Endothelial cell of umbilical vein (primary cell): Measurements from ENCODE around the gene NXN. TPM values are rescaled to one million over a fixed set of nuclear protein-coding genes. Genes with fewer than 3 reads are reported as not detected.
"Not testable (repeated sequence)": the region's sequence is repeated elsewhere in the genome, so short reads cannot be mapped to it uniquely, and the experiment has no call there.

Source experiments
- BruUV-seq: library from RNA; stranded (reverse); fragments of 400-500 nt; replicated peaks from 2 replicates; lab custom pipeline; 2021; lab: Mats Ljungman, UMichigan
- CTCF ChIA-PET: fragments of 300-600, 350-600 bp; sonication (Branson Sonifier 250); formaldehyde crosslinking; loops from one replicate; lab custom pipeline; 2021; ENCODE audit warnings: antibody characterized with exemption, inconsistent platforms; lab: Charles Lee
- POLR2A ChIA-PET: fragments of 300-600, 350-600 bp; sonication (Branson Sonifier 250); formaldehyde crosslinking; loops from one replicate; lab custom pipeline; 2021; ENCODE audit warnings: antibody characterized with exemption, inconsistent platforms; lab: Charles Lee
- DNase-seq: peaks from one replicate; pipeline ENCODE4 v3.0.0-alpha.2; 2011; ENCODE audit warnings: low read depth, low spot score
- FAIRE-seq: peaks from 2 replicates; lab custom pipeline; 2011; peaks lifted over from hg19 to GRCh38; lab: Jason Lieb, UNC
- H2AFZ ChIP-seq: 2 replicates; pipeline ENCODE4 v1.6.0; 2012; ENCODE audit warnings: low read depth, low read length, control low read depth, inconsistent platforms
- H3K27ac ChIP-seq: 2 replicates; pipeline ENCODE4 v1.5.1; 2011; ENCODE audit warnings: low read depth, mild to moderate bottlenecking, control low read depth, low read length, moderate library complexity; ENCODE audit not compliant: insufficient read depth
- H3K27me3 ChIP-seq, 2 experiments: 2 replicates each; pipeline versions ENCODE4 v1.6.0 to v1.6.1; 2011; ENCODE audit warnings: low read length in 2 of 2, mixed read lengths in 1 of 2; ENCODE audit not compliant: control insufficient read depth in 2 of 2, insufficient read depth in 2 of 2
- H3K36me3 ChIP-seq, 2 experiments: 2 replicates in 1 of 2; 3 replicates in 1 of 2; pipeline ENCODE4 v1.5.1; 2011; ENCODE audit warnings: low read length in 2 of 2, mild to moderate bottlenecking in 1 of 2, moderate library complexity in 1 of 2; ENCODE audit not compliant: control insufficient read depth in 2 of 2, insufficient read depth in 2 of 2; ENCODE audit errors: extremely low read depth in 1 of 2
- H3K4me1 ChIP-seq: 3 replicates; pipeline ENCODE4 v1.5.1; 2011; ENCODE audit warnings: mild to moderate bottlenecking, low read length; ENCODE audit not compliant: control insufficient read depth, insufficient read depth; ENCODE audit errors: extremely low read depth
- H3K4me2 ChIP-seq: 2 replicates; pipeline ENCODE4 v1.6.1; 2011; ENCODE audit warnings: low read length, control low read depth, mixed read lengths; ENCODE audit not compliant: insufficient read depth
- H3K4me3 ChIP-seq, 3 experiments: fragments of 200-600 bp in 1 of 3; sonication (generic), shearing (Covaris generic) in 1 of 3; replicated peaks in 1 of 3; 2 replicates each; pipeline ENCODE4 v1.5.1; 2011 to 2016; ENCODE audit warnings: control low read depth in 3 of 3, low read length in 3 of 3, mild to moderate bottlenecking in 2 of 3, inconsistent platforms in 1 of 3, low read depth in 1 of 3, moderate library complexity in 1 of 3; ENCODE audit not compliant: insufficient read depth in 1 of 3
- H3K79me2 ChIP-seq: 2 replicates; pipeline ENCODE4 v1.6.0; 2012; ENCODE audit warnings: low read length, inconsistent platforms; ENCODE audit not compliant: control insufficient read depth, insufficient read depth
- H3K9ac ChIP-seq: replicated peaks from 2 replicates; pipeline ENCODE3; 2011; ENCODE audit warnings: low read length, control low read depth; ENCODE audit not compliant: insufficient read depth; ENCODE audit errors: extremely low read depth
- H3K9me1 ChIP-seq: replicated peaks from 3 replicates; pipeline ENCODE4 v1.6.0; 2011; ENCODE audit warnings: mild to moderate bottlenecking, low read length; ENCODE audit not compliant: control insufficient read depth, insufficient read depth; ENCODE audit errors: extremely low read depth
- H3K9me3 ChIP-seq: replicated peaks from 2 replicates; pipeline ENCODE4 v1.5.1; 2012; ENCODE audit warnings: low read length, inconsistent platforms; ENCODE audit not compliant: control insufficient read depth, insufficient read depth
- H4K20me1 ChIP-seq: replicated peaks from 2 replicates; pipeline ENCODE3; 2011; ENCODE audit warnings: mild to moderate bottlenecking, low read length; ENCODE audit not compliant: control insufficient read depth, insufficient read depth; ENCODE audit errors: extremely low read depth
- EZH2 ChIP-seq: IDR thresholded peaks from 2 replicates; pipeline ENCODE4 v1.6.1; 2012; ENCODE audit warnings: borderline replicate concordance, low read depth, mild to moderate bottlenecking, moderate library complexity, low read length, inconsistent platforms; ENCODE audit not compliant: severe bottlenecking
- FOS ChIP-seq: IDR thresholded peaks from 2 replicates; pipeline ENCODE4 v1.6.1; 2011; ENCODE audit warnings: mild to moderate bottlenecking, low read length, moderate library complexity, borderline replicate concordance; ENCODE audit not compliant: insufficient read depth
- GATA2 ChIP-seq: IDR thresholded peaks from 2 replicates; pipeline ENCODE4 v1.7.0; 2011; ENCODE audit warnings: low read depth, mild to moderate bottlenecking, moderate library complexity, mixed read lengths, low read length; ENCODE audit not compliant: insufficient read length, insufficient read depth
- JUN ChIP-seq: IDR thresholded peaks from 2 replicates; pipeline ENCODE4 v1.6.1; 2011; ENCODE audit warnings: borderline replicate concordance, low read depth; ENCODE audit not compliant: insufficient read length, insufficient read depth
- MYC ChIP-seq: IDR thresholded peaks from one replicate; pipeline ENCODE4 v1.6.1; 2011; ENCODE audit warnings: mild to moderate bottlenecking, low read depth, low read length
- POLR2A ChIP-seq: IDR thresholded peaks from 2 replicates; pipeline ENCODE4 v1.6.1; 2012; ENCODE audit warnings: low read depth, mild to moderate bottlenecking, control low read depth, low read length
- POLR2AphosphoS5 ChIP-seq: IDR thresholded peaks from 2 replicates; pipeline ENCODE4 v1.6.1; 2012; ENCODE audit warnings: low read depth, mild to moderate bottlenecking, control low read depth, low read length, moderate library complexity; ENCODE audit not compliant: insufficient read depth
- dilution Hi-C: fragments of 300-500 bp; cut with MboI; formaldehyde crosslinking; loops from one replicate; pipeline ENCODE4 v1.15.0; 2019; ENCODE audit warnings: low sequenced_read_pairs; ENCODE audit not compliant: extremely low pct_ligation_motif_present
- intact Hi-C: fragments of 100-400 bp; cut with micrococcal nuclease; formaldehyde crosslinking; loops from one replicate; pipeline ENCODE4 v1.10.0; 2022
- polyA plus RNA-seq, 4 experiments: library from polyadenylated mRNA; depleted of rRNA in 3 of 4; stranded (reverse) in 3 of 4; unstranded in 1 of 4; fragments of >200 nt; gene quantifications; 2 replicates each; pipeline versions ENCODE4 v1.2.1 to v1.2.3, GENCODE V29; 2011 to 2012; ENCODE audit warnings: missing spikeins in 1 of 4
- total RNA-seq: library from RNA; stranded (reverse); gene quantifications from 2 replicates; pipeline ENCODE4 v1.2.3, GENCODE V29; 2021
- TF ChIP-seq, protein P1 (sequence below), 2 donors: IDR thresholded peaks; 1 replicate in 1 of 2; 2 replicates in 1 of 2; pipeline ENCODE4 v1.5.1; 2011; ENCODE audit warnings: low read length in 2 of 2, mild to moderate bottlenecking in 2 of 2, moderate library complexity in 2 of 2, control low read depth in 1 of 2, inconsistent platforms in 1 of 2, low read depth in 1 of 2; ENCODE audit not compliant: insufficient read depth in 1 of 2; ENCODE audit errors: extremely low read depth in 1 of 2
- TF ChIP-seq, protein P2 (sequence below): IDR thresholded peaks from 2 replicates; pipeline ENCODE4 v1.6.1; 2011; ENCODE audit not compliant: insufficient read depth, insufficient read length

NXN gene
- total and polyA plus RNA-seq, 2 donors (not counting 3 experiments of a cell fraction or from before 2014, with no cell fraction given), result 69.5 to 77.3 TPM

DNA sequence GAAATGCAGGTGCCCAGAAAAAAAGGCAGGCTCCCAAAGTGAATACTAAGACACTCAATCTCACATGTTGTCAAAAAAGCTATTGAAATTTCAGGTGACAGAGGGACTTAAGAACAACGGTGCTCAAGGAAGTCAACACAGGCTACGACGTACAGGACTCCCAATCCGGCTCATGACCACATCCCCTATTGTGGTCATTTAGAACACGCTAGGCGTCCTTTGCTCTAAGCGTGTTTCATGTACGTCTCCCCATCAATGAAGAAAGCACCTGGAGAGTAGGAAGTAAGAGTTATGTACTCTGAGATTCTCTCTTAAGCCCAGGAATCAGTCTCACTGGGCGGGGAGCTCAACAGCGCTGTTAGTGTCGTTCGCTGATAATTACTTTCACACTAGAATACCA, 103.3 kb downstream of the NXN start:
- dilution Hi-C loops, result no loop called here
- FAIRE-seq, result no peak
- CTCF ChIA-PET, result interaction anchor here (1.2 to 6.3 kb wide), 3 partner anchors 42 to 102 kb away, joined by 3 to 224 read pairs (median 3); partner anchors contain the start of gene NXN

DNA sequence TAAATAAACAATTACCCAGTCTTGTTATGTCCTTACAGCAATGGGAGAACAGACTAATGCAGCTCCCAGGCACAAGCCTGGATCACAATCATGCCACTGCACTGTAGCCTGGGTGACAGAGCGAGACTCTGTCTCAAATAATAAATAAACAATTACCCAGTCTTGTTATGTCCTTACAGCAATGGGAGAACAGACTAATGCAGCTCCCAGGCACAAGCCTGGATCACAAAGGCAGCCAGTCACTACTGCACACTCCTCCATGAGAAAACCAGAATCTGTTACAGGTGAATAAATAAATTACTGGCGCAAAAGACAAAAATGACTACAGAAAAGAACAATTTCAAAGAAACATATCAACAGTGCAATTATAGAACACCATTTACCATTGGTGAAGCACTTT, 105.0 kb downstream of the NXN start:
- CTCF ChIA-PET, result interaction anchor here (1.0 to 2.1 kb wide), 2 partner anchors 24 to 107 kb away, joined by 3 to 7 read pairs; no protein-coding TSS in a partner anchor
- POLR2A ChIA-PET, H3K4me2 ChIP-seq, H3K9me1 ChIP-seq, dilution Hi-C loops, H3K4me1 ChIP-seq, H3K27me3 ChIP-seq, BruUV-seq, H3K27ac ChIP-seq, H3K9me3 ChIP-seq, H3K9ac ChIP-seq, H3K79me2 ChIP-seq, DNase-seq, H3K4me3 ChIP-seq, FAIRE-seq, H4K20me1 ChIP-seq, intact Hi-C loops, H3K36me3 ChIP-seq, H2AFZ ChIP-seq: not testable (repeated sequence)

More for the DNA sequence above, 103.3 kb downstream of the NXN start:
- no peak for DNase-seq
- Histone ChIP-seq H3K27me3 (no peaks in the 10 kb centered on the region), H3K9ac (no peak overlapping the region), H3K9me1 (no peaks in the 10 kb centered on the region), H3K36me3 (no peaks in the 10 kb centered on the region), H2AFZ (no peak overlapping the region), H3K27ac (no peak overlapping the region), H3K4me1 (peaks cover 19% of the 10 kb centered on the region), H3K79me2 (no peaks in the 10 kb centered on the region), H3K4me3 (no peak overlapping the region), H4K20me1 (no peaks in the 10 kb centered on the region), H3K9me3 (no peaks in the 10 kb centered on the region), H3K4me2 (no peak overlapping the region)
- BruUV-seq, result no TSS peak
- intact Hi-C loops, result no loop called here
- POLR2A ChIA-PET, result no interaction called here
- TF ChIP-seq, protein P1, sequence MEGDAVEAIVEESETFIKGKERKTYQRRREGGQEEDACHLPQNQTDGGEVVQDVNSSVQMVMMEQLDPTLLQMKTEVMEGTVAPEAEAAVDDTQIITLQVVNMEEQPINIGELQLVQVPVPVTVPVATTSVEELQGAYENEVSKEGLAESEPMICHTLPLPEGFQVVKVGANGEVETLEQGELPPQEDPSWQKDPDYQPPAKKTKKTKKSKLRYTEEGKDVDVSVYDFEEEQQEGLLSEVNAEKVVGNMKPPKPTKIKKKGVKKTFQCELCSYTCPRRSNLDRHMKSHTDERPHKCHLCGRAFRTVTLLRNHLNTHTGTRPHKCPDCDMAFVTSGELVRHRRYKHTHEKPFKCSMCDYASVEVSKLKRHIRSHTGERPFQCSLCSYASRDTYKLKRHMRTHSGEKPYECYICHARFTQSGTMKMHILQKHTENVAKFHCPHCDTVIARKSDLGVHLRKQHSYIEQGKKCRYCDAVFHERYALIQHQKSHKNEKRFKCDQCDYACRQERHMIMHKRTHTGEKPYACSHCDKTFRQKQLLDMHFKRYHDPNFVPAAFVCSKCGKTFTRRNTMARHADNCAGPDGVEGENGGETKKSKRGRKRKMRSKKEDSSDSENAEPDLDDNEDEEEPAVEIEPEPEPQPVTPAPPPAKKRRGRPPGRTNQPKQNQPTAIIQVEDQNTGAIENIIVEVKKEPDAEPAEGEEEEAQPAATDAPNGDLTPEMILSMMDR (IDR thresholded peaks at IDR 0.05; ENCODE audit: extremely low read depth in 1 of 2, insufficient read depth in 1 of 2, low read depth in 1 of 2, low read length in 2 of 2), result no peak
- TF ChIP-seq POLR2A (no peak), POLR2AphosphoS5 (no peak), MYC (no peak), JUN (no peak), EZH2 (no peak), FOS (no peak), GATA2 (no peak)
- TF ChIP-seq, protein P2, sequence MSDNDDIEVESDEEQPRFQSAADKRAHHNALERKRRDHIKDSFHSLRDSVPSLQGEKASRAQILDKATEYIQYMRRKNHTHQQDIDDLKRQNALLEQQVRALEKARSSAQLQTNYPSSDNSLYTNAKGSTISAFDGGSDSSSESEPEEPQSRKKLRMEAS, result no peak
